Activated naive CD4-positive, alpha-beta T cell treated with anti-CD3 and anti-CD28 coated beads, Interleukin-2, amount 10 ng/mL, durations not matched to agents 7 days and 5 days (primary cell): ENCODE data around the gene ALOX15.
"Not testable (repeated sequence)": the region's sequence is repeated elsewhere in the genome, so short reads cannot be mapped to it uniquely, and the experiment has no call there.

Experiments used
- CTCF ChIA-PET: fragments of 350-600 bp; sonication (Branson Sonifier 250); formaldehyde crosslinking; loops from one replicate; lab custom pipeline; 2021; ENCODE audit warnings: antibody characterized with exemption; lab: Charles Lee
- DNase-seq: peaks from one replicate; pipeline ENCODE4 v3.0.0-alpha.2; 2020
- H3K27ac Mint-ChIP-seq: one replicate; pipeline ENCODE4 v1.8.0; 2021; ENCODE audit warnings: mild to moderate bottlenecking, moderate library complexity, mixed read lengths
- H3K27me3 Mint-ChIP-seq: one replicate; pipeline ENCODE4 v1.8.0; 2021; ENCODE audit warnings: mild to moderate bottlenecking, mixed read lengths
- H3K36me3 Mint-ChIP-seq: one replicate; pipeline ENCODE4 v1.8.0; 2021; ENCODE audit warnings: mixed read lengths
- H3K4me1 Mint-ChIP-seq: one replicate; pipeline ENCODE4 v1.8.0; 2021; ENCODE audit warnings: mixed read lengths
- H3K4me3 Mint-ChIP-seq: one replicate; pipeline ENCODE4 v1.8.0; 2021; ENCODE audit warnings: mild to moderate bottlenecking, moderate library complexity, mixed read lengths
- H3K9me3 Mint-ChIP-seq: one replicate; pipeline ENCODE4 v1.8.0; 2021; ENCODE audit warnings: mixed read lengths

The ALOX15 gene

DNA sequence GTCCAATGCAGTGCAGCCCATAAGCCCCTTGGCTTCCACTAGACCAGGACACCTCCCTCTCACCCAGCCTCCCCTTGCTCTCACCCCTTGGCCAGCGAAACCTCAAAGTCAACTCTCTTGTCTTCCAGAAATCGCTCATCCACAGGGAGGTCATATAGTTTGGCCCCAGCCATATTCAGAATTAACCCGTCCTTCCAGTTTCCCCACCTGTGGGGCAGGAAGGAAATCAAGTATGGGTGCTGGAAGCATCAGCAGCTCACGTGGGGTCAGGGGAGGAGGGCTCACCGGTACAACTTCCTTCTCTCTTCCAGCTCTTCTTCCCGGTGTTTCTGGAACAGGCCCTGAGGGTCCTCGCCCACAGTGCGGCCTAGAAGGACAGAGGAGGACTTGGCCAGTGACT lies 2.7 kb downstream of the ALOX15 start:
- H3K27ac Mint-ChIP-seq, H3K36me3 Mint-ChIP-seq, CTCF ChIA-PET, H3K9me3 Mint-ChIP-seq, H3K4me3 Mint-ChIP-seq, DNase-seq: not testable (repeated sequence)
- peaks cover 39% of the 10 kb centered on the region for H3K4me1 Mint-ChIP-seq
- peaks cover 90% of the 10 kb centered on the region for H3K27me3 Mint-ChIP-seq

GRCh38 chr17:4636474-4637100 lies 4.9 kb downstream of the ALOX15 start:
- DNase-seq = no peak
- Mint-ChIP-seq H3K36me3 (no peaks in the 10 kb centered on the region), H3K4me3 (no peak overlapping the region), H3K4me1 (peaks cover 32% of the 10 kb centered on the region), H3K9me3 (no peaks in the 10 kb centered on the region), H3K27ac (no peak overlapping the region), H3K27me3 (peaks cover 83% of the 10 kb centered on the region)
- CTCF ChIA-PET = interaction anchor here (0.8 to 0.9 kb wide), 2 partner anchors 30 to 251 kb away, joined by 3 read pairs; no protein-coding TSS in a partner anchor

DNA sequence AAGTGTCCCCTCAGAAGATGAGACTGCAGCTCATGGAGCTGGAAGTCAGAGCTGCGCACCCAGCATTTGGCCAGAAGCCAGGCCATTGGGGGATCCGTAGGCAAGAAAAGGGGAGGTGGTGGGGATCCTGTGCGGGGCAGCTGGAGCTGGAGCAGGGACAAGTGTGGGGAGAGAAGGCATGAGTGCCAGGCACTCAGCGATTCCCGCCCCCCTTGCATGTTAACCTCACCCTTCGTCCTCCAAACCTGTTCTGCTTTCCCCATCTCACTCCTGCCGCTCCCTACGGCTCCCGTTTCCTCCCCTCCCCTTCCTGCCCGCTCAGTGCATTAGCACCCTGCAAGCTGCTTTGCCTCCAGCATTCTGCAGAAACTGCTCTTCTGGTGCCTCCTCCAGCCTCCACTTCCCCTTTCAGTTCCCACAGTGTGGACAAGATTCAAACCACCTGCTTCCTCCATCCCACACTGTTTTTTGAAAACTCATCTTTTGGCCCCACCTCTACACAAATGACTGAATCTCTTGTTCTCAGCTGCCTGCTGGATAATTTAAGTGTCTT lies 5.6 kb downstream of the ALOX15 start:
- Mint-ChIP-seq H3K4me1 (peaks cover 26% of the 10 kb centered on the region), H3K36me3 (no peaks in the 10 kb centered on the region), H3K27ac (no peak overlapping the region), H3K27me3 (peaks cover 77% of the 10 kb centered on the region), H3K4me3 (no peak overlapping the region), H3K9me3 (no peaks in the 10 kb centered on the region)
- CTCF ChIA-PET = interaction anchor here (0.6 to 0.9 kb wide), 2 partner anchors 252 to 406 kb away, joined by 3 to 4 read pairs; no protein-coding TSS in a partner anchor
- DNase-seq = no peak

- no peaks in the 10 kb centered on the region for H3K36me3 Mint-ChIP-seq
- H3K27ac Mint-ChIP-seq = no peak overlapping the region
- H3K9me3 Mint-ChIP-seq = no peaks in the 10 kb centered on the region
- CTCF ChIA-PET = no interaction called here
- no peak for DNase-seq
- peaks cover 21% of the 10 kb centered on the region for H3K4me1 Mint-ChIP-seq
- peaks cover 69% of the 10 kb centered on the region for H3K27me3 Mint-ChIP-seq
- no peak overlapping the region for H3K4me3 Mint-ChIP-seq
Measured at GRCh38 chr17:4634976-4635375, 6.5 kb downstream of the ALOX15 start.

DNA sequence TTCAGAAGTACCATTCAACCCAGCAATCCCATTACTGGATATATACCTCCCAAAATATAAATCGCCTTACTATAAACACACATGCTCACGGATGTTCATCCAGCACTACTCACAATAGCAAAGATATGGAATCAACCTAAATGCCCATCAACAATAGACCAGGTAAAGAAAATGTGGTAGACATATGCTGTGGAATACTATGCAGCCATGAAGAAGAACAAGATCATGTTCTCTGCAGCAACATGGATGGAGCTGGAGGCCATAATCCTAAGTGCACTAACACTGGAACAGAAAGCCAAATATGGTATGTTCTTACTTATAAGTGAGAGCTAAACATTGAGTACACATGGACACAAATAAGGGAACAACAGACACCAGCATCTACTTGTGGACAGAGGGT lies 7.8 kb downstream of the ALOX15 start:
- Mint-ChIP-seq H3K4me3 (no peak overlapping the region), H3K9me3 (no peaks in the 10 kb centered on the region), H3K27me3 (peaks cover 59% of the 10 kb centered on the region), H3K4me1 (peaks cover 14% of the 10 kb centered on the region), H3K27ac (no peak overlapping the region), H3K36me3 (no peaks in the 10 kb centered on the region)
- CTCF ChIA-PET = interaction anchor here (0.7 to 0.9 kb wide), 2 partner anchors 16 to 218 kb away, joined by 3 read pairs; no protein-coding TSS in a partner anchor
- DNase-seq = no peak

- no peaks in the 10 kb centered on the region for H3K36me3 Mint-ChIP-seq
- no peak overlapping the region for H3K27ac Mint-ChIP-seq
- H3K4me1 Mint-ChIP-seq = peaks cover 12% of the 10 kb centered on the region
- DNase-seq = no peak
- CTCF ChIA-PET = interaction anchor here (1.0 kb wide), 1 partner anchor 9 kb away, joined by 3 read pairs; no protein-coding TSS in a partner anchor
- H3K9me3 Mint-ChIP-seq = no peaks in the 10 kb centered on the region
- peaks cover 51% of the 10 kb centered on the region for H3K27me3 Mint-ChIP-seq
- H3K4me3 Mint-ChIP-seq = no peak overlapping the region
Measured at GRCh38 chr17:4632581-4632920, 8.9 kb downstream of the ALOX15 start.

DNA sequence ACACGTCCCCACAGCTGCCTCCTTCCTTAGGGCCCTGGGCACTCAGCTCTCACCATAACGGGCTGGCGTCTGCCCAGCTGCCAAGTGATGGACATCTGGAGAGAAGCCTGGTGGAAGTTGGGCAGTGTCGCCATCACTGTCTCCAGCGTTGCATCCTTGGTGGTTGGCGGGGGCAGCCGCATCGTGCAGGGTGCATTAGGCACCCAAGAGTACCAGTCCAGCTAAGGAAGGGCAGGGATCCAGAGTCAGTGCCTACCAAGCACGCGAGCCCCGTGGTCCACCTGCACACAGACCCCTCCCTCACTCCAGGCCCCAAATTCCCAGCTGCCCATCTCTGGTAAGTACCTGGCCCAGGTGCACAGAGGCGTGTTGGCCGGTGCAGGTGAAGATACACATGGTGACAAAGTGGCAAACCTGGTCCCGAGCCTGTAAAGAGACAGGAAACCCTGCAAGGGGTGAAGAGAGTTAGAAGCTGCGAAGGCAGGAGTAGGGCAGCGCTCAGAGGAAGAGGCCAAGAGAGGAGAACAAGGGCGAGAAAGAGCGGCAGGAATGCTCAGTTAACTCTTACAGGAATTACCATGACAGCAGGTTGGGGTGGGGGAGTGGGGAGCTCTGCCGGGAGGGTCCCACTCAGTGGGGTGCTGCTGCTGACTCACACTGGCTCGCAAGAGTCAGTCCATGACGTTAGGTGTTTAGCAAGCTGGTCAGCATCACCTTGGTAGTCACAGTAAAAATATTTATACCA lies 9.5 kb downstream of the ALOX15 start:
- no peak for DNase-seq
- Mint-ChIP-seq H3K9me3 (no peaks in the 10 kb centered on the region), H3K27me3 (peaks cover 49% of the 10 kb centered on the region), H3K27ac (no peak overlapping the region), H3K4me3 (no peak overlapping the region), H3K36me3 (no peaks in the 10 kb centered on the region), H3K4me1 (peaks cover 12% of the 10 kb centered on the region)
- CTCF ChIA-PET = interaction anchor here (1.0 kb wide), 1 partner anchor 9 kb away, joined by 3 read pairs; no protein-coding TSS in a partner anchor

GRCh38 chr17:4631431-4631830 lies 10.0 kb downstream of the ALOX15 start:
- no peak overlapping the region for H3K4me3 Mint-ChIP-seq
- no peak for DNase-seq
- no peaks in the 10 kb centered on the region for H3K36me3 Mint-ChIP-seq
- peaks cover 10% of the 10 kb centered on the region for H3K4me1 Mint-ChIP-seq
- no peak overlapping the region for H3K27ac Mint-ChIP-seq
- H3K27me3 Mint-ChIP-seq = peaks cover 44% of the 10 kb centered on the region
- H3K9me3 Mint-ChIP-seq = no peaks in the 10 kb centered on the region
- CTCF ChIA-PET = interaction anchor here (1.0 kb wide), 1 partner anchor 8 kb away, joined by 3 read pairs; no protein-coding TSS in a partner anchor

GRCh38 chr17:4626734-4627256 lies 14.7 kb downstream of the ALOX15 start:
- Mint-ChIP-seq H3K9me3 (no peaks in the 10 kb centered on the region), H3K27me3 (peaks cover 34% of the 10 kb centered on the region), H3K4me3 (no peak overlapping the region), H3K4me1 (no peaks in the 10 kb centered on the region), H3K27ac (no peak overlapping the region), H3K36me3 (no peaks in the 10 kb centered on the region)
- no peak for DNase-seq
- CTCF ChIA-PET = interaction anchor here (0.6 to 3.7 kb wide), 8 partner anchors 10 to 616 kb away, joined by 3 to 32 read pairs (median 4); no protein-coding TSS in a partner anchor

- H3K36me3 Mint-ChIP-seq = no peaks in the 10 kb centered on the region
- no peak overlapping the region for H3K4me3 Mint-ChIP-seq
- DNase-seq = no peak
- H3K4me1 Mint-ChIP-seq = no peaks in the 10 kb centered on the region
- peaks cover 31% of the 10 kb centered on the region for H3K27me3 Mint-ChIP-seq
- CTCF ChIA-PET = interaction anchor here (0.6 to 3.7 kb wide), 7 partner anchors 9 to 370 kb away, joined by 3 to 43 read pairs (median 3); no protein-coding TSS in a partner anchor
- no peak overlapping the region for H3K27ac Mint-ChIP-seq
- H3K9me3 Mint-ChIP-seq = no peaks in the 10 kb centered on the region
Measured at GRCh38 chr17:4625181-4625617, 16.3 kb downstream of the ALOX15 start.

DNA sequence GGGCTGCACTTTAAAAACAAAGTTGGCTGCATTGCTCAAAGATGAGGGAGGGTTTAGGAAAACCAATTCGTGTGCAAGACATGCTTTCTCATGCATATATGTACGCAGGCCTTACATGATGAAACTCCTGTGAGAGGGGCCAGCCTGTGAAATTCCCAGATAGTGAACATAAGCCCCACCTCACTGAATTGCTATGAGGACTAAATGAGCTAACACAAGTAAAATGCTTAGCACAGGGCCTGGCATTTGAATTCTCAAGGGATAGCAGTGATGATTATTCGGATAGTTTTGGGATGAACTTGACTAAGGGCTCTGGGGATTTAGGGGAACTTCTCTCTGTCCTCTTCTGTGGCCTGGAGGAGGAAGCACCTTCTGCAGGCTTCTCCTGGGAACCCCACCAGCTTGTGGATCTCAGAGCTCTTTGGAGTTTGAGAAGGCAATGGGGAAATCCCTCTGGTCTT lies 17.0 kb downstream of the ALOX15 start:
- DNase-seq, H3K9me3 Mint-ChIP-seq, H3K36me3 Mint-ChIP-seq, H3K4me1 Mint-ChIP-seq, H3K4me3 Mint-ChIP-seq, H3K27ac Mint-ChIP-seq: not testable (repeated sequence)
- CTCF ChIA-PET = interaction anchor here (1.0 to 3.7 kb wide), 4 partner anchors 8 to 265 kb away, joined by 3 to 43 read pairs (median 18); no protein-coding TSS in a partner anchor
- peaks cover 31% of the 10 kb centered on the region for H3K27me3 Mint-ChIP-seq

- Mint-ChIP-seq H3K27me3 (peaks cover 32% of the 10 kb centered on the region), H3K4me1 (no peaks in the 10 kb centered on the region), H3K9me3 (no peaks in the 10 kb centered on the region), H3K4me3 (no peak overlapping the region), H3K36me3 (no peaks in the 10 kb centered on the region), H3K27ac (no peak overlapping the region)
- no peak for DNase-seq
- CTCF ChIA-PET = interaction anchor here (0.7 to 3.6 kb wide), 3 partner anchors 9 to 56 kb away, joined by 3 to 43 read pairs (median 3); no protein-coding TSS in a partner anchor
Measured at GRCh38 chr17:4623249-4623648, 18.2 kb downstream of the ALOX15 start.

DNA sequence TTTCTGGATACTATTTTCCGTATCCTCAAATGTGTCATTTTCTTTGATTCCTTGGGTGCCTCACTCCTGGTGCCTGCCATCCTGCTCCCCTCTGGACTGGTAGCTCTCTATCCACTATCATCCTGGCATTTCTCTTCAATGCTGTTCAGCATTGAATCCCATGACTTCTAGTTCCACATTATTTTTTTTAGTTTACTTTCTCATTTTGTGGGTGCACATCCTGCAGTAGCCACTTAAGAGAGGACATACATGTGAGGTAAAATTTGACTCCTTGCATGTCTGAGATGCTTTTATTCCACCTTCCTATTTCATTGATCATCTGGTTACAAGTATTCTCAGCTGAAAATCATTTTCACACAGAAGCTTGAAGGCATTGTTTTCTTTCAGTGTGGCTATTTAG lies 19.1 kb downstream of the ALOX15 start:
- Mint-ChIP-seq H3K4me1 (no peaks in the 10 kb centered on the region), H3K27ac (no peak overlapping the region), H3K4me3 (no peak overlapping the region), H3K27me3 (peaks cover 39% of the 10 kb centered on the region), H3K9me3 (no peaks in the 10 kb centered on the region), H3K36me3 (no peaks in the 10 kb centered on the region)
- CTCF ChIA-PET = interaction anchor here (3.6 kb wide), 1 partner anchor 55 kb away, joined by 43 read pairs; no protein-coding TSS in a partner anchor
- DNase-seq = no peak
